HG02870 (cell line): ENCODE results near the gene SP2.

Source experiments
- ATAC-seq: cut with Tn5 transposase; IDR thresholded peaks from one replicate; pipeline ENCODE4 v1.9.1; 2021; ENCODE audit warnings: mild to moderate bottlenecking, moderate library complexity; ENCODE audit not compliant: unreplicated experiment

SP2 gene

DNA sequence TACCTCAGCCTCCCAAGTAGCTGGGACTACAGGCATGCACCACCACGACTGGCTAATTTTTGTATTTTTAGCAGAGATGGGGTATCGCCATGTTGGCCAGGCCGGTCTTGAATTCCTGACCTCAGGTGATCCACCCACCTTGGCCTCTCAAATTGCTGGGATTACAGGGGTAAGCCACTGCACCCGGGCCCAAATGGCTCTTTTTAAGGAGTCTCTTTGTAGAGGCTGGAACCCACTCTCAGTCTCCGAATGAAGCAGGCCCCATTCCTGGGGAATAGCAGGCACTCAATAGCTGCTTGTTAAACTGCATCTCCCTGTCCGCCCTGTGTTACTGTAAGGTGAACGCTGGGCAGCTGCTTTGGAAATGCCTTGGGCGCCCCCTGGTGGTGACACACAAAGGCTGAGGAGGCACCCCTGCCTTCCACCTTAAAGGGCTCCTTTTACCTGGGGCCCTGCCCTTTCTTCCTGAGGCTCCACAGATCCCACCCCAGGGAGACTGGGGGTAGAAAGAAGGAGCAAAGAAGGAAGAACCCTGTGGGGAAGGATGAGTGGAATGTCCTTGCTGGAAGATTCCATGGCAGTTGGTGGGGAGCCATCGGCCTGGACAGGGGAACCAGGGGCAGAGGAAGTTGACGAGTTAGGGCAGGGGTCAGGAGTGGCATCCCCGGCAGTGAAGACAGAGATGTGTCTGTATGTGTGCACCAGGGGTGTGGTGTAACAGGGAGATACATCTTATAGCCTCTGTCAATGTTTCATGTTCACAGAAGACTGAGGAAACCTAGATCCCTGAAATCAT lies 6.1 kb upstream of the SP2 start:
- no peak for ATAC-seq

DNA sequence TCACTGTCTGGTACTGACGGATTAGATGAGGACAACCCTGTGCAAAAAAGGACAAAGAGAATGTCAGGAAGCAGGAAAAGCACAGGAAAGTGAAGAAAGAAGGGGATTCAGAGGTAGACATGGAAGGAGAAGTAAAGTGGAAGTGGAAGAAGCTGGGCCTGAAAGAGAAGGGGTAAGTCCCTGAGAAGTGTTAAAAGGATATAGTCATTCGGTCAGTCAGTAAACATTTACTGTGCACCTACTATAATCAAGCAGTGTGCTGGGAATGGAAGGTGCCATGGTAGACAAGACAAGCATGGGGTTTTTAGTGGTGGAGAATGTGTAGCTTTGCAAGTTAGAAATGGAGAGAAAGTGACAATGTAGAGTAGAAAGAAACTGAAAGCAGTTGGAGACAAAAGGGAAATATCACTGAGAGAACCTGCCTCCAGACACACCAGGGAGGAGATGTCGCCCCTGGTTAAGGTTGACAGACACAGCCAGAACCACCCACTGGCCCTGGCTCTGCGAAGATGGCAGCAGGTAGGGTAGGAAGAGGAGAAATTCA lies 4.4 kb upstream of the SP2 start:
- ATAC-seq, result no peak

DNA sequence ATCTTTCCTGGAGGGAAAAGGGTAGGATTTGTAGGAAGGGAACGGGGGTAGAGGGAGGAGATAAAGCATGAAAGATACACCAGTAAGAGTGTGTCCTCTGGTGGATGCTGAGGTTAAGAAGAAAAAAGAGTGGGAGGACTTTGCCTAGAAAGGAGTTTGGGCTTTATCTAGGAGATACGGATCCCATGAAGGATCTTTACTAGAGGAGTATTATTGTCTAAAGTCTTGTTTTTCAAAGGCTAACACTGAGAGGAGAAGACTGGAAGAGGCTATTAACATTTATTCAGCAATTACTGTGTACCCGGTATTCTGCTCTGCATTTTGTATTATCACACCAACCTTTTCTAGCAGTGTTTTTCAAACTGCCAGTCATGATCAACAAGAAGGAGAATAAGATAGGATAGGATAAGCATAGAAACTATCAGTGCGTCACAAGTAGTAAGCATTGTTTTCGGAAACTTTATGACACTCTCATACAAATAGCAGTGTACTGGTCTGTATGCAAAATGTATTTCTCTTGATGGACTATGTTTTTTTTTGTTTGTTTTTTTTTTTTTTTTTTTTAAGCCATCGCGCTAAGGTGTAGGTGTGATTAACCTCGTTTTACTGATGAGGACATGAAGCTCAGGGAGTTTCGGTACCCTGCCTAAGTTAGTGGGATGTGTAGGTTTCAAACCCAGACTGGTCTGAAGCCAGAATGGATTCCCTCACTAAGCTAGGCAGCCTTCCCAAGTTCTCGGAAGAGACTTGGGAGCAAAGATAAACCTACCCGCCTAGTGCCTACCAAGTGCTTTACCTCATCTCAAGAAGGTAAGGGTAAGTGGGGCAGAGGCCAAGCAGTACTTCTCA lies 1.3 kb upstream of the SP2 start:
- no peak for ATAC-seq

DNA sequence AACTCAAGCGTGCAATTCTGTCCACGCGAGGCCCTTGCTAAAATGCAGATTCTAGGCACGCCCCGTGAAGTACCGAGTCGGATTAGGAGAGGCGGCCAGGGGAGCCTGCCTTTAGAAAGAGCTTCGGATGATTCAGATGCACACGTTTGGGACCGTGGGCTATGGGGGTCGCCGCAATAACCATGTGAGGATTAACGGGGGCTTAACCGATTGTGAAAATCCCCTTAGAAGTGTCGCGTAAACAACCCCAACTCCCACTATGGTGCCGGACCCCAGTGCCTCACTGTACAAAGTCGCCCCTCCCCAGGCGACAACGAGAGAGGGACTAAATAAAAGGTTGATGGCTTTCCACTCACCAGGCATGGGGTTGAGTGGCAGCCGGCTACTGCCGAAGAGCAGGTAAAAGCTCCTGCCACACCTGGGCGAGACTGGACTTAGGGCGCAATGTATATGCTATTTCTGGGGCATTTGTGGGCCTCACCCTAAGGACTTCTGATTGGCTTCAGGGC lies 635 bp upstream of the SP2 start:
- no peak for ATAC-seq

DNA sequence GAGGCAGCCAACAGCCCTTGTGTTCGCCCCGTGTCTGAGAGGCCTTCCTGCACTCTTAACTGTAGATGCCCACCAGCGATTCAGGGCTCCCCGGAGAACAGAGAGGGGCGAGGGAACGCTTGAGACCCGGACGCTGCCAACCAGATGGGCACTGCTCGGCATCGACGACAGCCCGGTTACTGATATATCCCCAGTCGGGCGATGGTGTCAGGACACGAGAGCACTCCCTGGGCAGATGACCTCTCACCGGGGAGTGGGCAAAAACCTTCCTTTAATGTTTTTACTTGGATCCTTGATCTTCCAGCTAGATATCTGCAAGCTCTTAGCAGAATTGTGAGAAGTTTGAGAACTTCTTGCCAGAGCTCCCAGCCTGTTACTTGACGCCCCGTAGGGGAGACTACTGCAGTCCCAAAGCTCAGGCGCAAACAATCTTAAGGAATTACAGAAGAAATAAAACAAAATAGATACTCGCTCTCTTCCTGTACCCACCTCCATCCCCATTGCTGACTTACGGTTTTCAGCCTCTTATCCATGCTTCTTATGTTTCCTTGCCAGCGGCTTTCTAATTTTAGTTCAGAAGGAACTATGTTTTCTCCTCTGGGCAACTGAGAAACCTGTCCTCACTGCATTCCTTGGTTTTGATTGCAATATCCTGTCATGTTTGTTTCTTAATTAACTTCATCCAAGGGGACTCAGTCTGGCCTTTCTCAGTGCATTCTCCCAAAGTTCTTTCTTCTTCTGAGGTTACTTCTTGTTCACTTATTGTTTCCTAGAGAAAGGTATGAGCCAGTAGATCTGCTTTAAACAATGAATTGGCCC lies 845 bp downstream of the SP2 start:
- no peak for ATAC-seq

DNA sequence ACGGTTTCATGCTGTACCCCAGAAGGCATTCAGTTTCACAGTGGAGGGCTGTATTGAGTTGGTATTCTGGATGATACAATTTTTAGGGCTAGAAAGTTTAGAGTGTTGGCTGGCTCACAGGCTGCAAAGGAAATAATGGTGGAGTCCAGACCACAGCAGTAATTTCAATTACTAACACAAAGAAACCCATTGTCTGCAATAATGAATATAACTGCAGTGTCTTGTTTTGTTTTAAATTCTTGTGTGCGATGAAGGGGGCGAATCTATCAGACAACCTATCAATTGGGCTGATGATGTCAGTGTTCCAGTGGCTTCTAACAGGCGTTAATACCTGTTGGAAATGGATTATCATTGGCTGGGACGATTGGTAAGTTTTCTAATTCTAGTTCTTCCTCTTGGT lies 1.5 kb downstream of the SP2 start:
- ATAC-seq, result no peak

DNA sequence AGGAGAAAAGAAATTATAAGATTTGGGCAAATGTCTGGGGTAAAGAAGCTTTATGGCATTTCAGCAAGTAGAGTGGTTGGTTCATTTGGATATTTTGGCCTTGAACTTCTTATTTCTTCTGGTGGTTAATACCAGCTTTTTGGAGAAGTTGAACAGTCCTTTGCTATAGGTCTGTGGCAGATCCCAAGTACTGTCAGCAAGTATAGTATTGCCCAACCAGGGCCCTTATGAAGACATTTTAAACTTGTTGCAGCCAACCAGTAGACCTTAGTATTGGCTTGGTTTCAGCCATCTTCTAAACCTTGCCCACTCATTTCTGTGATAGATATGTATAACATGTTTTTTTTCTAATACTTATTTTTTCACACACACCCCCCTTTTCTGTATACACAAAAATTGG lies 2.2 kb downstream of the SP2 start:
- ATAC-seq, result no peak

DNA sequence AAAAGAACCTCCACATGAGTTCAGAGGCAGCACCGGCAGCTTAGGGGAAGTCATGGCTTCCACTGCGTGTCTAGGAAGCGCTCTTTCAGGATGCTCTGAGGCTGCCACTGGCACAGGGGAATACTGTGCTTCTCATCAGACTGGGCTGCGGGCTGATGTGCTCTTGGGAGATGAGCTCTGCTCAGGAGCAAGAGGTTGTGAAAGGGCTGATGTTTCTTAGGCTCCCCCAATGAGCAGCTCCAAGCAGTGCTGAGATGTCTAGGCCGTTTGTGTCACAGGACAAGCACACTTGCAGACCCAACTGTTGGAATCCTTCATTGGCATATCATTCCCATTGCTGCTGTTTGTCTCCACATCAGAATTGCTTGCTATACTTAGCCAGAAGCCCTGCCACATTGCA lies 3.6 kb downstream of the SP2 start:
- ATAC-seq, result no peak

DNA sequence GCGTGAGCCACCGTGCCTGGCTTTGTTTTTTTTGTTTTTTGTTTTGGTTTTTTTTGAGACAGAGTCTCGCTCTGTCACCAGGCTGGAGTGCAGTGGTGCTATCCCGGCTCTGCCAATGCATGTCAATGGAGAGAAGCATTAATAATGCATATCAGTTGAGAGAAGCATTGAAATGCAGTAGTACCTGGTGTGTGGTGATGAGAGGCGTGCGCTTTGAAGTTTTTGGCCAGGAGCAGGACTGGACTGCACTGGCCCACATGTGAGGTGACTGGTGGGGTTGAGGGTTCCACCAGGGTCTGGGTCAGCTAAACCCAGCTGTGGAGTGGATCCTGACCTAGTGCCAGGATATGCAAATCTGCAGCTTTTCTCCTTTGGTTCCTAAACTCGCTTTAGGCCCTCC lies 5.4 kb downstream of the SP2 start:
- ATAC-seq, result no peak

DNA sequence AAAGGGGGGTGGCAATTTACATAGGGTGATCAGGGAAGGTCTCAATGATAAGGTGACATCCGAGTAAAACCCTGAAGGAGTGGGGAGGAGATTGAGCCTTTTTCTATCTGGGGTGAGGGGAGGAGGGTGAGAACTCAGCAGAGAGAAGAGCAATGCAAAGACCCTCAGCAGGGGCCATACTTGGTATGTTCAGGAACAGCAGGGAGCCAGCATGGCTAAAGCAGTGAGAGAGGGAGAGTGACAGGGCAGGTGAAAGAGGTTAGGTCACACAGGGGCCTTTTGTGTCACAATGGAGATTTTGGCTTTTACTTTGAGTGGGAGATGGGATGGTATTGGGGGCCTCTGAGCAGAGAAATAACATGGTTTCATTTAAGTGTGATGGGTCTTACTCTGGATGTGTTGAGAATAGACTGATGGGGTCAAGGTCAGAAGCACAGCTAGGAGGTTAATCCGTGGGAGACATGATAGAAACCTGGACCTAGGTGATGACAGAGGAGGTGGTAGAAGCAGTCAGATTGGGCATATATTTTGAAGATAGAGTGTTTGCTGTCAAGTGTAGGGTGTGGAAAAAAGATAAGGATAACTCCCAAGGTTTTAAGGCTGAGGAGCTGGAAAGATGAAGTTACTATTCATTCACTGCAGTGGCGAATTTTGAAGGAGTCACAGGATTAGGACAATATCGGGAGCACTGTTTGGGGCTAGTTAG lies 6.2 kb downstream of the SP2 start:
- no peak for ATAC-seq

DNA sequence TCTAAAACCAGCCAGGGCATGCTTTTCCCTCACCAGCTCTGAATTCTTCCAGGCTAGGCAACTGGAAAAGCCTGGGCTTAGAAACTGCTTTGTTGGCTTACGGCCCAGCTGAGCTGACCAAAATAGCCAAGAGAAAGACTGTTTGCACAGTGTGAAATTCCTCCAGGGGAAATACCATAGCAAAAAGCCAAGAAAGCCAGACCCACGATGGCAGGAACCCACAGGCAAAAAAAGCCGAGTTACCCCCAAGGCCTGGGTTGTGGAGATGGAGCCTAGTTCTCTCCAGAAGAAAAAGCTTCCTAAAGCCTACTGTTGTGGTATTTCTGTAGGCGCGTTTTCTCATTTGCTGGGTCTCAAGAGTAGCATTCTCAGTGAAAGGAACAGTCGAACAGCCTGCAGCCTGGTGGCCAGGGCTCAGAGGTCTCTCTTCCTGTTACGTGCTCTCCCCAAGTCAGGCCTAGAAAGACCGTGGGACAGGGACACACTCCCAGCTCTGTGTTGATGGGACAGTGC lies 9.2 kb downstream of the SP2 start:
- ATAC-seq, result no peak

DNA sequence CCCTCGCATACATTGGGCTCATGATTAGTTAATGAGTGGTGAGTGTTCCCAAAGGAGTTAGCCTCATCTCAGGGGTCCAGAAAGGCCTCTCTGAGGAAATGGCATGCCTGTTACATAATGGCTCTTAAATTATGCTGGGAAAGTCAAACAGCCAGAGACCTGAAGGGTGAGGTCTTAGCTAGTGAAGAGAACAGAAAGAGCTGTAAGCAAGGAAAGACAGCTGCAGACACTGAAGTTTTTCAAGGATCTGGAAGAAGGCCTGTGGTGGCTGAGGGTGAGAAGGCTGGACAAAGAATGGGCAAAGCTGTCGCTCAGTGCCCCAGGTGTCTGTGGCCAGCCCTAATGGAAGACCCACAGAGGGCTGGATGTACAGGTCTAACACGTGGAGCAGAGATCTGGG lies 10.4 kb downstream of the SP2 start:
- ATAC-seq, result no peak

DNA sequence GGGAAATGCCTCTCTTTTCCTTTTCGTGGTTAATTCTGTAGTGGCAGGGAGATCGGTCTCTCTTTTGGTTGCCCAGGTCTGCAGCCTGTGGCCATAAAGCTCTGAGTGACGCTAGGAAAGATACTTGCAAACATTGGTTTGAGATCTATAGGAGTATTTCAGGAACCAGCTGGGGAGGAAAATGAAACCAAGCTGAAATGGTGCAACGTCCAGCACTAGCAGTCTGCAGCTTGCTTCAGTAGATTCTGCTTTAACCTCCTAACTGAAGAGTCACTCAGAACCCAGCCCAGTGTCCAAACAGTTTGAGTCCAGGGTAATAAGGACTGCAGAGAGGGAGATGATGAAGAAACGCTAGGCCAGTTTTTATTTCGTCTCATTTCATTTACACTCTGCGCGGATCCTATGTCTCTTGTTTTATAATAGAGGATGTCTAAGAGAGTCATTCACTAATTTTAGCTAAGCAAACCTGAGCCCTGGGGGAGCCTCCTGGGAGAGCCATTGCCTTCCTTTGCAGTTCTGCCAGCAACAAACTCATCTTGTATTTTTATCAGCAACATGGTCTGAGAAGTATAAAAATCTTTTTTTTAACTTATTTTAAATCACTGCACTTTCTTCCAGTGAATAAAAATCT lies 12.0 kb downstream of the SP2 start:
- no peak for ATAC-seq

DNA sequence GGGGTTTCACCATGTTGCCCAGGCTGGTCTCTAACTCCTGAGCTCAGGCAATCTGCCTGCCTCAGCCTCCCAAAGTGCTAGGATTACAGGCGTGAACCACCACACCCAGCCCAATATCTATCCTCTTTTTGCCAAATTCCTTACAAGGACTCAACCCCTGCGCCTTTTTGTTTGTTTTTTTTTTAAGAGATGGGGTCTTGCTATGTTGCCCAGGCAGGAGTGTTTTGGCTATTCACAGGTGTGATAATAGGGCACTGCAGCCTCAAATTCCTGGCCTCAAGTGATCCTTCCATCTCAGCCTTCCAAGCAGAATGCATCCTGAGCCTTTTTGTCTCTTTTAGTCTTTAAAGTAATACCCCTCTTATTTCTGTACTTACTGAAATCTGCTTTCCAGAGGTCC lies 17.0 kb downstream of the SP2 start:
- ATAC-seq, result no peak

DNA sequence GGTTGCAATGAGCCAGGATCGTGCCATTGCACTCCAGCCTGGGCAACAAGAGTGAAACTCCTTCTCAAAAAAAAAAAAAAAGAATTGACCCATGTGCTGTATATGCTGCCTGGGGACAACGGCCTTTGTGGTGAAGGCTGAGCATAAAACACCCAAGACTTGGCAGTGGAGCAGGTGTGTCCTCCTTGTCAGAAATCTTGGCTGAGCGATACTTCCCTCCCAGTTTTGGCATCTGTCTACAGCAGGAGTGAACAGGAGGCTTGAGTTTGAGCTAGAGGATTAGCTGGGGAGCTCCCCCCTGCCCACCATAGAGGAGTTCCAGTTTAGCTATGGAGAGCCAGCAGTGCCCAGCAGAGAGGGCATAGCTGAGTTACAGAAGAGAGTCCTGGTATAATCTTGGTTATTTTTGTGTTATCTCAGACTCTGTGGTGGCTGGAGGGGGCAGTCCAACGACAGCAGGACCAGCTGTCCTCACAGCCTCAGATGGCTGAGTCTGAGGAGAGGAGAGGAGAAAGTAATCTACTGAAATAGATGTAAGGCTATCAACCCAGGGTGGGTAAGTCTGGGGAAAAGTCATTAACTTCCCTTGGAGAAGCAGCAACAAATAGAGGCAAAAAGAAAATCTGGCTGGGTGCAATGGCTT lies 18.4 kb downstream of the SP2 start:
- no peak for ATAC-seq

DNA sequence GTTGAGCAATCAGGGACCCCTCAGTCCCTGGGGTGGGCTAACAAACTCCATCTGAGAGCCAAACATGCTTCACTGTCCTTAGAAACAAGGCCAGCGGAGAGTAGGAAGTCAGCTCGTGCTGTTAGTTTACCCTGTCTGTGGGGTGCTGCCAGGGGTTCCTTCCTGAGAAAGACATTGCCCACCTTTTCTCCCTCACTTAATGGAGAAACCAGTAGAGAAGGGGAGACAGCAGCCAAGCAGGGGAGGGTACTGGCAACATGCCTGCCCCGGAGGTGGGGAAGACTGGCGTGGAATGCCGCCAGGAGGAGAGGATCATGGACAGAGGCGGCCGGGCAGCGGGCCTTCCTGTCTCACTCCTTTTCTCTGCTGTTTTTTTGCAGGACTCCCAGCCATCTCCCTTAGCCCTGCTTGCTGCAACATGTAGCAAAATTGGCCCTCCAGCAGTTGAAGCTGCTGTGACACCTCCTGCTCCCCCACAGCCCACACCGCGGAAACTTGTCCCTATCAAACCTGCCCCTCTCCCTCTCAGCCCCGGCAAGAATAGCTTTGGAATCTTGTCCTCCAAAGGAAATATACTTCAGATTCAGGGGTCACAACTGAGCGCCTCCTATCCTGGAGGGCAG lies 19.9 kb downstream of the SP2 start:
- ATAC-seq, result no peak

DNA sequence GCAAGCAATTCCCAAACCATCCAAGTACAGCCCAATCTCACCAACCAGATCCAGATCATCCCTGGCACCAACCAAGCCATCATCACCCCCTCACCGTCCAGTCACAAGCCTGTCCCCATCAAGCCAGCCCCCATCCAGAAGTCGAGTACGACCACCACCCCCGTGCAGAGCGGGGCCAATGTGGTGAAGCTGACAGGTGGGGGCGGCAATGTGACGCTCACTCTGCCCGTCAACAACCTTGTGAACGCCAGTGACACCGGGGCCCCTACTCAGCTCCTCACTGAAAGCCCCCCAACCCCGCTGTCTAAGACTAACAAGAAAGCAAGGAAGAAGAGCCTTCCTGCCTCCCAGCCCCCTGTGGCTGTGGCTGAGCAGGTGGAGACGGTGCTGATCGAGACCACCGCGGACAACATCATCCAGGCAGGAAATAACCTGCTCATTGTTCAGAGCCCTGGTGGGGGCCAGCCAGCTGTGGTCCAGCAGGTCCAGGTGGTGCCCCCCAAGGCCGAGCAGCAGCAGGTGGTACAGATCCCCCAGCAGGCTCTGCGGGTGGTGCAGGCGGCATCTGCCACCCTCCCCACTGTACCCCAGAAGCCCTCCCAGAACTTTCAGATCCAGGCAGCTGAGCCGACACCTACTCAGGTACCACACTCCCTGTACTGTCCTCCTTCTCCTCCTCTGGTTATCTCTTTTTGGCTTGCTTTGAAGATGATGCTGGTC lies 20.6 kb downstream of the SP2 start:
- no peak for ATAC-seq

DNA sequence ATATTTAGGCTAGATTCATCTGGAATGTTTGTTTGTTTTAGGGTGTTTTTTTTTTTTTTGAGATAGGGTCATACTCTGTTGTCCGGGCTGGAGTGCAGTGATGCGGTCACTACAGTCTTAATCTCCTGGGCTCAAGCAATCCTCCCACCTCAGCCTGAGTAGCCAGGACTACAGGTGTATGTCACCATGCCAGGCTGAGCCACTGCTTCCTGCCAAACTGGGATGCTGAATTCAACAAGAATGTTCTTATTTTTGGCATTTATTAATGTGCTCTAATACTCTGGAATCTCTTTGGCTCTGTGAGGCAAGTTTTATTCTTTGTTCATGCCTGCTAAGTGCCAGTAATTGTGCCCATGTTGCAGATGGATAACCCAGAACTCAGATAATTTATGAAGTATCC lies 21.5 kb downstream of the SP2 start:
- ATAC-seq, result no peak
